ENCODE measurements around the gene AQP7.

DNA sequence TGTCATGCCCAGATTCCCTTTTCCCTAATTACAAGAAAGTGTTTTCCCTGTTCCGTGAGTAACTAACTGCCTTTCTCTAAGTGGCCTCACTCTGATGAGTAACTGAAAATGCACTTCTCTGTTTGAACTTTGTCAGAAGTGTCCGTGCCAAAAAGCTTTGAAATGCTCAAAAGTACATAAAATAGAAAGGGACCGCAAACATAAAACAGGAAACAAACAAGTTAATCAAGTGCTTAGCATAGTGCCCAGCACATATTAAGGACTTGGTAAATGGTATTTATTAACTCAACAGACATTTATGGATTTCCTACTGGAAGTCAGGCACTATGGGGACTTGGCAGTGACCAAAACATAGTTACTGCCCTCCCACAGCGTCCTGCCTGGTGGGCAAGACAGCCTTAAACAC is 22.8 kb upstream of the AQP7 start:
- TF ChIP-seq, protein P1, sequence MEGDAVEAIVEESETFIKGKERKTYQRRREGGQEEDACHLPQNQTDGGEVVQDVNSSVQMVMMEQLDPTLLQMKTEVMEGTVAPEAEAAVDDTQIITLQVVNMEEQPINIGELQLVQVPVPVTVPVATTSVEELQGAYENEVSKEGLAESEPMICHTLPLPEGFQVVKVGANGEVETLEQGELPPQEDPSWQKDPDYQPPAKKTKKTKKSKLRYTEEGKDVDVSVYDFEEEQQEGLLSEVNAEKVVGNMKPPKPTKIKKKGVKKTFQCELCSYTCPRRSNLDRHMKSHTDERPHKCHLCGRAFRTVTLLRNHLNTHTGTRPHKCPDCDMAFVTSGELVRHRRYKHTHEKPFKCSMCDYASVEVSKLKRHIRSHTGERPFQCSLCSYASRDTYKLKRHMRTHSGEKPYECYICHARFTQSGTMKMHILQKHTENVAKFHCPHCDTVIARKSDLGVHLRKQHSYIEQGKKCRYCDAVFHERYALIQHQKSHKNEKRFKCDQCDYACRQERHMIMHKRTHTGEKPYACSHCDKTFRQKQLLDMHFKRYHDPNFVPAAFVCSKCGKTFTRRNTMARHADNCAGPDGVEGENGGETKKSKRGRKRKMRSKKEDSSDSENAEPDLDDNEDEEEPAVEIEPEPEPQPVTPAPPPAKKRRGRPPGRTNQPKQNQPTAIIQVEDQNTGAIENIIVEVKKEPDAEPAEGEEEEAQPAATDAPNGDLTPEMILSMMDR (conservative IDR thresholded peaks at IDR 0.05), result no peak
- no peak for TF ChIP-seq EZH2 (IDR thresholded peaks at IDR 0.05; ENCODE audit: low read depth)
